NAMALWA (cell line): ENCODE measurements around the gene HMCN2.
"Not testable (repeated sequence)": the region's sequence is repeated elsewhere in the genome, so short reads cannot be mapped to it uniquely, and the experiment has no call there.

Experiments
- DNase-seq: peaks from one replicate; pipeline ENCODE4 v3.0.0-alpha.2; 2015; ENCODE audit warnings: low spot score

Gene HMCN2

DNA sequence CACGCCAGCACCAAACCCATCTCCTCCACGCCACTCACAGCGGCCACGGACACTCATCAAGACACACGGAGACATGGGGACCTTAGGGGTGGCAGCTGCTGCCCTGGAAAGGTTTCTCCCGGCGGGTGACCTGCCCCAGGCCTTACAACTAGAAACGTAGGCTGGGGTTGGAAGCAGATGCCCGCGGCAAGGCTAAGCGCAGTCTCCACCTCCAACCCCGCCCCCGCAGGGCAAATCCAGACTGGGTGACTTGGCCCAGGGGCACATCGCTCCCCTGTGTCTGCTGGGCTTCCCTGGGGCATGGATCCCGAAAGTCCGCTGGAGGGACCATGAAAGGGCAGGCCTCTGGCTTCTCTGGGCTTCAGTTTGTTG, 167.2 kb downstream of the HMCN2 start:
- DNase-seq = no peak

DNA sequence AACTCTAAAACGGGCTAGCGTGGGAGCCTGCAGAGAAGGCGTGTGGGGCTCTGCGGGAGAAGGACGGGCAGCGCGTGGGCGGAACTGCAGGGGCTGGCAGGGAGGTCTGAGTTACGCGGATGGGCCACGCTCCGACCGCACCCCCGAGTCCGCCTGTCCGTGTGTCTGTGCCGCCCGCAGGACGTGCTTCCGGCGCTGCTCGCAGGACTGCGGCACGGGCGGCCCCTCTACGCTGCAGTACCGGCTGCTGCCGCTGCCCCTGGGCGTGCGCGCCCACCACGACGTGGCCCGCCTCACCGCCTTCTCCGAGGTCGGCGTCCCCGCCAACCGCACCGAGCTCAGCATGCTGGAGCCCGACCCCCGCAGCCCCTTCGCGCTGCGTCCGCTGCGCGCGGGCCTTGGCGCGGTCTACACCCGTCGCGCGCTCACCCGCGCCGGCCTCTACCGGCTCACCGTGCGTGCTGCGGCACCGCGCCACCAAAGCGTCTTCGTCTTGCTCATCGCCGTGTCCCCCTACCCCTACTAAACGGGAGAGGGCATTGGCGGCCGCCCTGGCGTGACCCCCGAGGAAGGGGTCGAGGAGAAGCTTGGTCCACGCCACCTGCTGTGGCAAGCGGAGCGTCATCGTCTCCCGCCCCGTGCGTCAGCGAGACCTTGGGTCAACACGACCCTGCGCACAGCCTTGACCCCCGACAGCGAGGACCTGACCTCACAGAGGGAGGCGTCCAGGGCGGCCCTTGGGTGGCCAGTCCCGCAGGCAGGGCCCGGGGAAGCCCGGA, 167.8 kb downstream of the HMCN2 start:
- no peak for DNase-seq

DNA sequence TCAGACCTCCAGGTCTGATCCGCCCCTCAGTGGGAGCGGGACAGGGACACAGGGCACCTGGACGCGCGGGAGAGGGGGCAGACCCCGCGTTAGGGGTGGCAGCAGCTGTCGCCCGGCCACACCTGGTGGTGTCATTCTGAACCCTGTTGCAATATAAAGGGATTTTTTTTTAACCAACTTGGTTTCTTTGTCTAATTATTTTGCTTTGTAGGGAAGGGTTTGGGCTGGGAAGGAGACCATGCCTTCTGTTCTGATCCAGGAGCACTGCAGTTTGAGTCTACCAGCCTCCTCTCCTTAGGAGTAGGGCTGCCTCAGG, 168.3 kb downstream of the HMCN2 start:
- DNase-seq = no peak

DNA sequence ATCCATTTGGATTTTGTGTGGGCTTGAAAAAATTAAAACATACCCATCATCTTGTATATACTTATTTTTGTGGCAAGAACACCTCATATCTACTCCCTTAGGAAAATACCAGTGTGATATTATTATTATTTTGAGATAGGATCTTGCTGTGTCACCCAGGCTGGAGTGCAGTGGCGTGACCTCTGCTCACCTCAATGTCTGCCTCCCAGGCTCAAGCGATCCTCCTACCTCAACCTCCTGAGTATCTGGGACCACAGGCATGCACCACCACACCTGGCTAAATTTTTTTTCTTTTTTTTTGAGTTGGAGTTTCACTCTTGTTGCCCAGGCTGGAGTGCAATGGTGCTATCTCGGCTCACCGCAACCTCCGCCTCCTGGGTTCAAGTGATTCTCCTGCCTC, 169.1 kb downstream of the HMCN2 start:
- not testable (repeated sequence) for DNase-seq

DNA sequence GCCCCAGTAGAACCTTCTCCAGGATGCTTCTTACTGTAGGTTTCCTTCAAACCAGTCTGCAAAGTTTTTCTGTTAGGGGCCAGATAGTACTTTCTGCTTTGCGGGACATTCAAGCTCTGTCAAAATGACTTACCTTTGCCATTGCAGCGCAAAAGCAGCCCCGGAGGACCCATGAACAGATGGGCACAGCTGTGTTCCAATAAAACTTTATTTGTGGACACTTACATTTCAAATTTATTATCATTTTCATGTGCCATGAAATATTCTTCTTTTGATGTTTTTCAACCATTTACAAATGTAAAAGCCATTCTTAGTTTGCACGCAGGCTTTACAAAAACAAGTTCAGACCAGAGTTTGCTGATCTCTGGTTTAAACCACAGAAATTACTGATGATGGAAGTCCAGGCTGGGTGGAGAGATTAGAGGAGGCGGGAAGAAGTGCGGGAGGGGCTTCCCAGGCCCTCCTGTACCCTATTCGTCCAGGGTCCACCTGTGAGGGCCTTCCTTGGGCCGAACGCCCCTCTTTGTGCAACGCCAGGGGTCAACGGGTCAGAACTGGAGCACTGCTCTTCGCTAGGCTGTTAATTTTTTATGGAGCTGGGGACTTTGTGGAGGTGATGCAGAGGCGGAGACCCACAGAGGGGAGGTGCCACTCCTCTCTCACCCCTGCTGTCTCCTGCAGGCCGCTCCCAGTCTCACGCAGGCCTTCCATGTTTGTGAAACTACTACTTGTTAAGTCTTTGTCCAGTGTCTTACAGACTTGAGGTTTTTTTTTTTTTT, 171.6 kb downstream of the HMCN2 start:
- no peak for DNase-seq

DNA sequence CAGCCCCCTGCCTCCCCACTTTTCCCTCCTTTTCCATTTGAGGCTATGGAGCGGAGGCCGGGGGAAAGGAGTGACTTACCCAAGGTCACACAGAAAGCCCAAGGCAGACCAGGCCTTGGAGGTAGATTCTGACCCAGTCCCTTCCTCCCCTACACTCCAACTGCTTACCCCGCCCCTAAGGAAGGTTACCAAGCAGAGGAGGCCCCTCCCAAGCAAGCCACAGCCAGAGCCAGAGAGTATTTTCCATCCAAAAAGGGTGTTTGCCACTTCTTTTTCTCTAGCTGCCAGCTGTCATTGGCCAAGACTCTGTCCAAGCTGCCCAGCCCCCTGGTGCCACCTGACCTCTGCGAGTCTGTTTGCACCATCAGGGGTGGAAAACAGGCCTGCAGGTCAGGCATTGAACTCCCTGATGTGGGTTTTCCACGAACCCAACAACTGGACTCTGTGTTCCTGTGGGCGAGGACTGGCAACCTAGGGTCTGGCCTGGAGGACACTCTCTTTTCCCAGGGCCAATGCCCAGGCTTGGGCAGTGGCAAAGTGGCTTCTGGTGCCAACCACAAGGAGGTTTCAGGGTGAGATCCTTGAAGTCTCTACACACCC, 172.9 kb downstream of the HMCN2 start:
- no peak for DNase-seq

DNA sequence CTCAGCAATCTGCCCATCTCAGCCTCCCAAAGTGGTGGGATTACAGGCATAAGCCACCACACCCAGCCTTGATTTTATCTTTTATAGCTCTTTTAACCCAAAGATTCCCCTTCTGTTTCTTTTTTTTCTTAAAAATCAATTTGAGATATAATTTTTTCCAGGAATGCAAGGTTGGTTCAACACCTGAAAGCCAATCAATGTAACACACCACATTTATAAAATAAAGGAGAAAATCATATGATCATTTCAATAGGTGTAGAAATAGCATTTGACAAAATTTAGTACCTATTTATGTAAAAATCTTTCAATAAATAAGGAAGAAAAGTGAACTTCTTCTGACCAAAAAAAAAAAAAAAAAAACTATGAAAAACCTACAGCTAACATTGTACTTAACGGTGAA, 175.5 kb downstream of the HMCN2 start:
- DNase-seq = no peak

DNA sequence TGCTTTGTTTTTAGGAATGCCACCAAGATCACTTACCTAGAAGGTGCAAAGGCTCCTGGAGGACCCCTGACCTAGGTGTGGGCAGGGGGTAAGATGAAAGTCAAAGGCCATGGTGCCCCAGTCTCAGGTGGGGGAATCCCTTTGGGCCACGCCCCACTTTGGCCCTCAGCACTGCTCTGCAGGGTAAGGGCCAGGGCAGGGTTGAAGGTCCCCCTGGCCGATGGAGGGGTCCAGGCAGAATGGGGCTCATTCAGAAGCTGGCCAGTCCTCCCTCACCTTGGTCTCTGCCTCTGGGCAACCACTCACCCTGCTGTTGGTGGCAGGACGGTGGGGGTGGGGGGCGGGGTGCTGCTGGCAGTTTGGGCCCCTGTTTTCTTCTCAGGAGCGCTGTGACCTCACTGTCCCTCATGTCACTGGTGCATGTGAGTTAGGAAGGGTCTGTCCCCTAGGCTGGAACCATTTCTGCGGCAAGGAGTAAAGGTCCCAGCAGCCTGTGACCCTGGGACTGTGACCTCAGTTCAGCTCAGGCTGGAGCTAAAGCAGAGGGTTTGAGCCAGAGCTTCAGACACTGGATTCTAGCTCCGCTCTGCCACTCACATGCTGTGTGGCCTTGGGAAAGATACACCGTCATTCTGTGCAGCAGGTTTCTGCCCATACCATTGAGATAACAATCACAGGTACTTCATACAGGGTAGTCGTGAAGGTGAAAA, 177.3 kb downstream of the HMCN2 start:
- DNase-seq = no peak

DNA sequence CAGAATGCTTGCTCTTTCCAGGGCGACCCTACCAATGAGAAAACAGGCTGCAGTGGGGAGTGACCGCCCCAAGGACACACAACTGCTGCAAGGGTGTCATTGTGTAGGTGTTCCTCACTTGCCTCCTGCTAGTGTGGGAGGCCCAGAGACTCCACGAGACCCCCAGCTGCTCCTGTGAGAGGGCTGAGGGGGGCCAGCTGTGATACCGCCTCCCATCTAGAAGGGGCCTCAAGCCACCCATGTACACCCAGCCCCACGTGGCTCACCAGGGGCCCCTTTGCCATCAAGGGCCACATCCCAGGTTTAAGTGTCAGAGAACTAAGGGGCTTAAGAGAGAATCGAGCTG, 177.9 kb downstream of the HMCN2 start:
- DNase-seq = no peak

DNA sequence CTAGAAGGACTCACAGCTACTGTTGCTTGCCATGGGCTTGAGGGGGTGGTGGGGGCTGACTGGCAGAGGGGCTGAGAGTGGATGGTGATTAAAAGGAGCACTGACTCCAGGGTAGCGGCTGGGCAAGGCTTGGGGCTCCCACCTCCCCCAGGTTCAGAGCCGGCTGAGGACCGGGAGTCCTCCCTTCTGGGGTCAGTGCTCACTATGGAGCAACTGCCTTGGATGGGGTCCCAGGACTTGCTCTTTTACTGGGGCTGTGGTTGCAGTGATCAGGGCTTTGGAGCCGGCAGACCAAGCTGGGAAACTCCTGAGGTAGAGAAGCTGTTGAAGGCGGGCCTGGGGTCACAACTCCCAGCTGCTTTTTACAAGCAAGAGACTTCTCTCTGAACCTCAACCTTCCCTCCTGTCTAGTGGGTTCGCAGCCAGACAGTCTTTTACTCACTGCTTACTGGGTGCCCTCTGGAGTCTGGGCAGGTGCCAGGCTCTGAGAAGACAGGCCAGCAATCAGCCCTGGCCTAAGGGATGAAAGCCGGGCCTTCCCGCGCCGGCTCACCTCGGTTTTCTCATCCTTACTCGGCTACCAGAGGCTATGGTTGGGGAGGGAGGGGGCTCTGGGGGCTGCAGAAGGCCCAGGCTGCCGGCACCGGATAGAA, 178.4 kb downstream of the HMCN2 start:
- no peak for DNase-seq

DNA sequence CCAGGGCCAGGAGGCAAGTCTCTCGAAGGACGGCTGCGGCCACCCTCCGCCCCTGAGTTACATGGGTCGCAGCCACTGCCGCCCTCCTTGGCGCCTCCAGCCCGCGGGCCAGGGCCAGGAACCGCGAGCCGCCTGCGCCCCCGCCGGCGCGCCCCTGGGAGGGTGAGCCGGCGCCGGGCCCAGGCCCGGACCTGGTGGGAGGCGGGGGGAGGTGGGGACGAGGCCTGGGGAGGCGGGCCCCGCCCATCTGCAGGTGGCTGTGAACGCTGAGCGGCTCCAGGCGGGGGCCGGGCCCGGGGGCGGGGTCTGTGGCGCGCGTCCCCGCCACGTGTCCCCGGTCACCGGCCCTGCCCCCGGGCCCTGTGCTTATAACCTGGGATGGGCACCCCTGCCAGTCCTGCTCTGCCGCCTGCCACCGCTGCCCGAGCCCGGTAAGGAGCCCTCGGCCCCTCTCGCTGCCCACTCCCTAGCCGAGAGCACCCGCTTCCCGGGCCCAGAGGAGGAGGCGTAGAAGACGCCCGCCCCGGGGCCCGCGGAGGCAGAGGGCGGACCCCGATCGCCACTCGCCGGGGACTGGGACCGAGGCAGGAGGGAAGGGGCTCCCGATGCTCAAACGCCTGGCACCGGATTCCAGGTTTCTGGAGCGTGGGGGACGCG, 179.1 kb downstream of the HMCN2 start, which contains the start of gene ASS1:
Gene ASS1 (plus strand): TSS at position 397 of the 657 bp plus-strand sequence. CDS start 7,268 bp downstream, outside the sequence.
- peak; percentile 51 for DNase-seq

DNA sequence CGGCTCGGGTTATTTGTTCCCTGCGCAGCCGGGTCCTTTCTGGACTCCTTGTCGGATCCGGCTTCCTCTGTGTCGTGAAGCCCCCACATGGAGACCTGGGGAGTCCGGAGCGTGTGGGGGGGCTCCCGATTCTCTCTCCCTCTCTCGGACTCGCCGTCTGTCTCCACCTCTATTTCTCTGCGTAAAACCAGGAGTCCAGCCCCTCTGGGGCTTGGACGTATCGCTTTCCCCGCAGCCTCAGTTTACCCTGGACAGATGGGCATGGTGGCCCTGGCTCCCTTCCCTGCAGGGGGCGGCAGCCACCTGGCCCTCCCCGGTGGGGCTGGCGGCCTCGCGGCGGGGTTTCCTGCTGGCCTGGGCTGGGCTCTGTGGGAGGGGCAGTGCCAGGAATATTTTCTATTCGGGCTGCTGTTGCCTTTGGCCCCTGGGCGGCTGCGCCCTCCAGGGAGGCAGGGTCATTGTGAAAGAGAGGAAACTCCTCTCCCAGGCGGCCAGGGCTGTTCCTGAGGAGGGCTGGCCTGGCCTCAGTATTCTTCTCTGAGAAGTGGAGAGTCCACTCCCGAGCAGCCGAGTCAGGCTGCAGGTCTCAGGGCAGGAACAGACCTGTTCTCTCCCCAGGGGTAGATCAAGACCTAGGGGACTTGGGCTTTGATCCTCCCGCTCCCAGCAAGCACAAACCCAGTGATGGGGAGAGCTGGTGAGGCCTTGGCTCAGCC, 179.9 kb downstream of the HMCN2 start:
- no peak for DNase-seq

DNA sequence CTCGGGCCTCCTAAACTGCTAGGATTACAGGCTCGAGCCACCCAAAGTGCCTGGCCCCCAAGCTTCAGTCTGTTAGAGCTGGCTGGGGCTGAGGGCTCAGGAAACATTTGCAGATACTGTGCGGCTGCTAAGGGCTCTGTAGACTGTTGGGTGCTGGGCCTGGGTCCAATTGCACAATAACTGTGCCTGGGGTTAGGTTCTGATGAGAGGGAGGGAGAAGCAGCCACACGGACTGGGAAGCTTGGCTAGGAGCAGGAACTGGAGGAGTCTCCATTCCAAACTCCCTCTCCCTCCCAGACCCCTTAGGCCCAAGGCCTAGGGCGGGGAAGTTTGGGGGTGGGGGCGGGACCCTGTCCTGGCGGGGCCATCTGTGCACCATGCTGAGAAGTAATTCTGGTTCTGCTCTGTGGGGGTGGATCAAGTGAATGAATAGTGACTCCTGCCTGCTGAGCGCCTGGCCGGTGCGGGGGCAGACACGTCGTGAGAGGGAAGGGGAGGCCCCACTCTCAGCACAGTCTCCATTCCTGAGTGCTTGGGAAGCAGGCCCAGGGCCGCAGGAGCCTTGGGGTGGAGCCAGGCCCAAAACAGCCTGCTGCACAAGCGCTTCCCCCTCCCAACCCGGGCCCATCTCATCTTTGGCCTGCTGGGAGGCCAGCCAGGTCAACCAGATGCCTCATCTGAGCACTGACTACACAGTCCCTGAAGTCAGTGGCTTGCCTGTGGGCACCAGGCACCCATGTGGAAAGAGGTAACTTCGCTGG, 180.7 kb downstream of the HMCN2 start:
- DNase-seq = no peak

DNA sequence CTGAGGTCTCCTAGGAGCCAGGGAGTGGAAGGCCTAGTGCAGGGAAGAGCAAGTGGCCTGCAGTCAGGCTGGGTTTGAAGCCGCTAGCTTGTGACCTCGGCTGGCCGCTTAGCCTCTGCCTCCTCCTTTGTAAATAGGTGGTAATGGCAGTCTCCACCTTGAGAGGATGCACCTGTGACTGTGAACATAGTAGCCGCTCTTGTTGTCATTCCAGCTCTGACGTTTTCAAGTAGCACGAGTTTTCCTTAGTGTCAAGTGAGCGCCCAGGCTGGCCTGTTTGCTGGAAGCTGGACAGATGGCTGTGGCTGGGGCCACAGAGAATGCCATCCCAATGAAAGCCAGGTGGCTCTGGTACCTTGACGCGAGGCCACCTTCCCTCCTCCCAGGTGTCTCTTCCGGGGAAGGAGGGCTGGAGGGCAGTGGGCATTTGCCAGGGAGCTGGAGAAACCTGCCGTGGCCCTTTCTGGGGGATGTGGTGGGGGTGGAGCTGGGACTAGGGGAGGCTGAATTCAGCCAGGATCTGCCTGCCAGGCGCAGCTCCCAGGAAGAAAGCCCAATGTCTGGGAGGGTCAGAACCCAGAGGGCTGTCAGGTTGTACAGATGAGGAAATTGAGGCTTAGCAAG, 181.7 kb downstream of the HMCN2 start:
- no peak for DNase-seq

DNA sequence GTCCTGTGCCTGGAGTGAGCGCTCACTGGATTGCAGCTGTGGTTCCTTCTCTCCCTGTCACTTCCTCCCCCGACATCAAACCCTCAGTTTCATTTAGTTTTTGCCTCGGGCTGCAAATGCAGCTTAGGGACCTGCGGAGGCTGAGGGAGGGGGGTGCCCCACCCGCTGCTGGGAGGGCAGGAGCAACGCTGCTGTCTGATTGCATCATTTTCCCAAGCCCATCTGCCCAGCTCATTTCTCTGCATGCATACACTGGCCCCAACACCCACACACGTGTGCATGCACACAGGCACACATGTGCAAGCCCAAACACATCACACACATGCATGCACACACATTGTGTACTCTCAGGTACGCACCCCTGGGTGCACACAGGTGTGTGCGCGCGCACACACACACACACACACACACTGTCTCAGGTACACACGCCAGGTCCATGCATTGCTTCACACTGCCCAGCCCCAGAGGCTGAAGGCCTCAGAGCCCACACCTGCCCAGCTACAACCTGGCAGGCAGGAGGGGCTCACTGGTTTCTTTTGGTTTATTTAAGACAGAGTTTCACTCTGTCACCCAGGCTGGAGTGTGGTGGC, 182.6 kb downstream of the HMCN2 start:
- DNase-seq = peak; percentile 63

DNA sequence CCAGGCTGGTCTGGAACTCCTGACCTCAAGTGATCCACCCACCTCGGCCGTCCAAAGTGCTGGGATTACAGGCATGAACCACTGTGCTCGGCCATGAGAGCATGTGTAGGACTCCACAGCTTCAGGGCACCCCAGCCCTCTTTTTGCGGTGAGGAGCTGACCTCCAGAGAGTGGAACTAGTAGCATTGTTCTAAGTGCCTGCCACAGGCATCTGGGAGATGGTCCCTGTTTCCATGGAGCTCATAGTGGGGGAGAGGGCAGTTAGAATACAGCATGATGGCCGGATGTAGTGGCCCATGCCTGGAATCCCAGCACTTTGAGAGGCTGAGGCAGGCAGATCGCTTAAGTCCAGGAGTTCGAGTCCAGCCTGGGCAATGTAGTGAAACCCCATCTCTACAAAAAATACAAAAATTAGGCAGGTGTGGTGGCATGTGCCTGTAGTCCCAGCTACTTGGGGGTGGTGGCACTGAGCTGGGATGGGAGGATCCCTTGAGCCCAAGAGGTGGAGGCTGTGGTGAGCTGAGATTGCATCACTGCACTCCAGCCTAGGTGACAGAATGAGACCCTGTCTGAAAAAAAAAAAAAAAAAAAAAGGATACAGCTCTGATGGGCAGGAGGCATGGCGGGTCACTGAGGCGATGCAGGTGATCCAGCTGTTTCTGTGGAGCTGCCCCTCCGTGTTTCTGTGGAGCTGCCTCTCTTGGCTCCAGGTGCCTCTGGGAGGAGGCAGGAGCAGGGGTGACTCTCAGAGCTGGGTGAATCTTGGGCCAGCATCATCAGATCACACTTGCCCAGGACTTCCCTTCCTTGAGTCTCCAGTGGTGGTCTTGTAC, 183.4 kb downstream of the HMCN2 start:
- DNase-seq = no peak

DNA sequence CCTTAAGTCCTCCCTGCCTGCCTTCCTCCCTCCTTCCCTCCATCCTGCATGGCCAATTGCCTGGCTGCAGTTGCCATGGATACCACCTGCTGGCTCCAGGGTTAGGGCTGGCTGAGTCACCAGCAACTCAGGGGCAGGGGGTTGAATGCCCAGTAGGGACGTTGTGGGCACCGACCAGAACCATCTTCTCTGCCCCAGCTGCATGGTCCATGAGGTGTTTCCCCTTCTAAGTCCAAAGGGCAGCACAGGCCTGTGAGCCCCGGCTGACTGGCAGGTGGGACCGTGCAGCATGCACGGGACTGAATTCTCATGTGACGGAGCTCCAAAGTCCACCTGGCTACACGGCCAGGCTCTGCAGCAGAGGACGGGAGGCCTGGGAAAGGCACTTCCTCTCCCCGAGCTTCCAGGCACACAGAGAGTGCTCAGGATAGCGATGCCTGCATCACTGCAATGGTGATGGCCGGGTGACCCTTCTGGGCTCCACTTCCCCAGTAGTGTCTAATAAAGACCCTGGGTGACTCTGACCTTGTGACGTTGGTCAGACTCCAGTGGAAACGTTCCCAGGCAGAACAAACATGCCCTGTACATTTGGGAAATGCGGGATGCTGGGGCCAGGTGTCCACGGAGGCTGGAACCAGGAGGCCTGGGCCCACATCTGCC, 184.9 kb downstream of the HMCN2 start:
- no peak for DNase-seq

DNA sequence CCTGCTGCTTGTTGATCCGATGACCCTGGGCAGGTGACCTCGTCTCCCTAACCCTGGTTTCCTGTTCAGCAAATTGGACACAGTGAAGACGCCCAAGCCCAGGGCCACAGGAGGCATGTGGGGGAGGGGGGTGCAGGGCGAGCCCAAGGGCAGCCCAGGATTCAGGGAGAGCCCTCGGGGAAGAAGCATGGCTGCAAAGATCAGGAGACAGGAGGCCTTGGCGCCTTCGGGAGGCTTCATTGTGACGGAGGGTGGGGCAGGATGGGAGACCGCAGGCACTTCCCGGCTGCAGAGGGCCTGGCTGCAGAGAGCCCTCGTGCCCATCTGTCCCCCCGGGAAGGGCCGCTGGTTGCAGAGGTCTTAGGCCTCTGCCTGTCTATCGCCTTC, 185.4 kb downstream of the HMCN2 start:
- no peak for DNase-seq
